T-helper 1 cell treated with Interleukin-12 subunit alpha and Interleukin-12 subunit beta and Interleukin-4 antibody, amounts not matched to agents 30 ng/mL and 1 ng/mL, for 36 hours (primary cell): ENCODE results near the gene RCVRN. TPM values are rescaled to one million over a fixed set of nuclear protein-coding genes. Genes with fewer than 3 reads are reported as not detected.

Experiments
- intact Hi-C: fragments of 100-400 bp; cut with micrococcal nuclease; formaldehyde crosslinking; loops from one replicate; pipeline ENCODE4 v1.15.1; 2024
- total RNA-seq: library from RNA; stranded (reverse); gene quantifications from 2 replicates; pipeline ENCODE4 v1.2.3, GENCODE V29; 2022

The RCVRN gene
- total RNA-seq, 1 donor from 2014 or later = not detected

GRCh38 chr17:9899280-9900043, 5.6 kb downstream of the RCVRN start:
- intact Hi-C loops = no loop called here

DNA sequence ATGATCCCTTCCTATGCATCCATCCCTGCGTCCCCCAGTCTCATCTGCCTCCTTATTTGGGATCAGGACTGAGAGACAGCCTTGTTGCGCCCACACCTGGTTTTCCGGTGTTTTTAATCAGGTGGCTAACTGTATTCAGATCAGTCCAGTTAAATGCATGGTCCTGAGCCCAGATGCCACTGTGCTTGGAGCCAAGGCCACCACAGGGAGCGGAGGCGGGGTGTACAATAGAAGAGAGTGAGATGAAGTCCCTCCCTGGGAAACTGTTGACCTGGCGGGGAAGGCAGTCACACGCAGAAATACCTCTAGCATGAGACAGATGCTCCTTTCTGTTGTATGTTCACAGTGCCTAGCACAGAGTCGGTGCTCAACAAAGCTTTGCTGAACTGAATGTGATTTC, 6.3 kb downstream of the RCVRN start:
- intact Hi-C loops = no loop called here

DNA sequence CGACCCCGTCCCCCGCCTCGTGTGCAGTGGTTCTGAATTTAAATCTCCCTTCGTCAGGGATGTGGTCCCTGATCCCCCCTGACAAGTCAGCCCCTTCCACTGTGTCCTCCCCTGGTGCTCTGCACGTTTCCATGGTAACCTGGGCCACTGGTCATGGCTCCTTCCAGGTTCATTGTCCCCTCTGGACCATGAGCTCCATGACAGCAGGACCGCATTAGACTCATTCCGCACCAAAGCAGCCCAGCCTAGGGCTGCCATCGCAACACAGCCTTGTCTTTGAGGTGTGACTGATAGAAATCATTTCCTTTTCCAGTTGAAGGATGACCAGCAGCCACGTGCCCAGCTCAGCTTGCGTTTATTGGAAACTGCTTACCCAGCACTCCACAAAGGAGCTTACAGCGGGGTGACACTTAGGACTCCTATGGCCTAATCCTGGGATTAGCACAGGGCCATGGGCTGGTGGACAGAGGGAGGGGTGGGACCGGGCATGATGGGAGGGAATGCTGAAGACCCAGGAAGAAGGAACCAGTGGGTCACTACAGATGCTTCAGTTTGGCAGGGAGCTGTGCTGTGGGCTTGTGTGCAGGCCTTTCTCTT, 7.6 kb downstream of the RCVRN start:
- intact Hi-C loops = no loop called here

- intact Hi-C loops = no loop called here
Observed at GRCh38 chr17:9895923-9896322, 9.1 kb downstream of the RCVRN start.

DNA sequence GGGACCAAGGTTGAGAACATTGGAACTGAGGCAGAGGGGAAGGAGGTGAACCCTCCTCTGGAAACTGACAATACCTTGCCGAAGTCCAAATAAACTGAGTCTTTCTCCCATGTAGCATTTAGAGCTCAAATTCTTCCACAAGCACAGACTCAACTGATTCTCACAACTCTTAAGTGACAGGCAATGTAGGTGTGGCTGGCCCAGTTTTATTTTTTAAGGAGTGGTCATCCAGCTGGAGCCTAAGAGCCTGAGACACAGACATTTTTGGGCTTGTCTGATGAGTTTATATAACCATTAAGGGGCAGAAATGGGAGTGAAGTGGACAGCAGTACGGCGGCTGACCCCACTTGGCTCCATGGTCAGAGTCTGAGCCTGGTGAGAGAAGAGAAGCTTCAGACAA, 10.8 kb downstream of the RCVRN start:
- intact Hi-C loops = no loop called here

GRCh38 chr17:9893411-9894012, 11.6 kb downstream of the RCVRN start:
- intact Hi-C loops = no loop called here

GRCh38 chr17:9890124-9890523, 14.9 kb downstream of the RCVRN start:
- intact Hi-C loops = no loop called here

DNA sequence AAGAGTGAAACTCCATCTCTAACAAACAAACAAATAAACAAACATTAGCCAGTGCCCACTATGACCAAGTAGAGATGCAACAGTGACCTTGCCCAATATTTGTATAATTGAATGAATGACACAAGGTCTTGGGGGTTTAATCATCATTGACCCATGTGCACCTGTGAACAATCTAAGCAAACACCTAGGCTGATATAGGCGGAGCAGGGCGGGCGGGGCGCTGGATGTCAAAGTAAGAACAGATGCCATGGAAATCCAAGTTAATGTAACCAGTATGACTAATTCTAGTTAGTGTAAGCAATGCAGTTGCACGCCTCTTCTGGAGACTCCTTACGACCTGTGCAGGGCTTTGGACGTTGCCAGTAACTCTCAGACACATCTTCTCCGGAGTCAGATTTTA, 17.6 kb downstream of the RCVRN start:
- intact Hi-C loops = no loop called here

DNA sequence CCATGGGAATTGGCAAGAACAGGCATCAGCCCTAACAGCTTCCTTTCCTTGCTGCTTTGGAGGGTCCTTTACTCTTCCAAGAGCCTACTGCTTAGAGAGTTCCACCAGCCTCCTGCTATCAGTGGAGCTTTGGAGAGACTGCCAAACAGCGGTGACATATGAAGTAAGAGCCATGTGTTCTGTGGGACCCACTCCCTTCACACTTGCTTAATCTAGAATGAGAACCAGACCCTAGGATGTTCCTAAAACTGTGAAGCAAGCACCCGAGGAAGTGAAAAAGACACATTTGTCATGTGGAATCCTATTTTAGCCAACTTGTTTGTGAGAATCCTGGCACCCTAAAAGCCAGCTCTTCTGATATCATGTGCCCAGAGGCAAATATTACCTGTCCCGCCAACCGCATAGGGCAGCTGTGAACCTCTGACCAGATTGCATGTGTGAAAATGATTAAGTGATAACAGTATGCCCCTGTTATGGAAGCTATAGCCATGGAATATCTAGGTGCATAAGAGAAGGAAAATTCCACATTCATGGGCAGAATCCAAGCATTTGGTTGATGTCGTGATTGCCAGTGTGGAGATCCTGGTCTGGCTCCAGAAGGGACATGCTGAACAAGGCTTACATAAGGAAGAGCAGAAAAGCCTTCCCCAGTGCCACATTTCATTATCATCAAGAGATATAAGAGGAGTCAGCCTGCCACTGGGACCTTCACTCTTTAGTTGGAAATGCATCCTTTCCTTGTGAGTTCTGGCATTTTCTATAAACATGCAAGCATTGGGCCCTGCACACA, 18.7 kb downstream of the RCVRN start:
- intact Hi-C loops = no loop called here

DNA sequence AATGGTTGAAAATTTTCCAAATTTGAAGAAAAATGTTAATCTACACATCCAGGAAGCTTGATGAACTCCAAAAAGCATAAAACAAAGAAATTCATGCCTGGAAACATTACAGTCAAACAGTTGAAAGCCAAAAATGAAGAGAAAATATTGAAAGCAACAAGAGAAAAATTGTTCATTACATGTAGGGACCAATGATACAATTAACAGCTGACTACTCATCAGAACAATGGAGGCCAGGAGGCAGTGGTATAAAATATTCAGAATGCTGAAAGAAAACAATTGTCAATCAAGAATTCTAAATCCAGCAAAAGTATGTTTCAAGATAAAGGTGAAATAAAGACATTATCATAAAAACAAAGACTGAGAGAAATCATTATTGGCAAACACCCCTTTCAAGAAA, 21.6 kb downstream of the RCVRN start:
- intact Hi-C loops = no loop called here

DNA sequence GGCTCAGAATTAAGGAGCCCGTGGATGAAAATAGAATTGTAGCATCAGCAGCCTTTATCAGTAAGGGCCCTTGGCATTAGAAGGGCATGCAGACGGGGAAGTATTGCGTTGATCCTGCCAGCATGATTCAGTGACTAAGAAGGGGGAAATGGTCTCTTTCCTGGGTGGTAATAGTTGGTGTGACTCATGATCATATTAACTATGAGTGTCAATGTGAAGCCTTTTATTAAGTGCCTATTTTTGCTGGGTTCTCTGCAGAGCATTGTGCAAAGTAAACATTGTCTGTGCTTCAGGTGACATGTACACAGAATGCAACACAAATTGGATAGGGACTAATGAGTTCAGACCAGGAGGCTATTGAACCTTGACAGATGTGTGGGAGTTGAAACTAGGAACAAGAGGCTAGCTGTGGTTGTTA, 24.5 kb downstream of the RCVRN start:
- intact Hi-C loops = no loop called here

GRCh38 chr17:9878786-9879525, 26.1 kb downstream of the RCVRN start:
- intact Hi-C loops = no loop called here

- intact Hi-C loops = no loop called here
Observed at GRCh38 chr17:9878356-9878755, 26.7 kb downstream of the RCVRN start.

DNA sequence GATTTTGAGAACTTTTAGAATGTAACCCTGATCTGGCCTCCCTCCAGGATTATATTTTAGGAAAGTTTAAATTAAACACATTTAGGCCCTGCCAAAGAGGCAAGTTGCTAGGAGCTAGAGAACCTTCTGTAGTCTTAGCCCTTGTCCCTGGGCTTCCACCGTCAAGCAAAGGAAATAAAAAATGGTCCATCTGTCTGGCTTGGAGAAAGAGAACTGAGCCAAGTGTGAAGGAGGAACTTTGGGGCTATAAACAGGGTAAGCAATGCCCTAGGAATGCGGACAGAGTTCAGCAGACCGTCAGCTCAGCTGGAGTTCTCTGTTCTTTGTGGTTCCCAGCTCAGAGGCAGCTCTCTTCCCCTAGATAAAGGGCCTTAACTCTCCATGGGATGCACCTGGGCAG, 29.6 kb downstream of the RCVRN start:
- intact Hi-C loops = no loop called here

GRCh38 chr17:9874722-9875121, 30.3 kb downstream of the RCVRN start:
- intact Hi-C loops = no loop called here

- intact Hi-C loops = no loop called here
Observed at GRCh38 chr17:9872852-9873251, 32.2 kb downstream of the RCVRN start.

DNA sequence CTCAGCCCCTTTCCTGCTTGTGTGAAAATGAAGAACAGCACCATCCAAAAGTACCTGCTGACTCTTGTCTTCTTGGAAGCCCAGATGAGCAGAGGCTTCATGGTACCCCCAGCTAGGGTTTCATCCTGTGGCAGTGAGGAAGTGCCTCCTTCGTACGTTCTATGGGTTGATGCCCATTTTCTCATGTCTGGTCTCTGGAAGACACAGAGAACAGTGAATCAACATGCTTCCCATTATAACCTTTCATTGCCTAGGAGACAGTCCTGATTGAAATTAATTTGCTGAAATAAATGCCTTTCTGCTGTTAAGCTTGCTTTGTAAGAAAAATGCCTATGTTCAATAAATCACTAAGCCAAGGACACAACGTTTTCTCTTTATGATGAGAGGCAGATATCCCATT, 36.5 kb downstream of the RCVRN start:
- intact Hi-C loops = no loop called here

- intact Hi-C loops = no loop called here
Observed at GRCh38 chr17:9865586-9865985, 39.5 kb downstream of the RCVRN start.

- intact Hi-C loops = no loop called here
Observed at GRCh38 chr17:9862949-9863348, 42.1 kb downstream of the RCVRN start.

DNA sequence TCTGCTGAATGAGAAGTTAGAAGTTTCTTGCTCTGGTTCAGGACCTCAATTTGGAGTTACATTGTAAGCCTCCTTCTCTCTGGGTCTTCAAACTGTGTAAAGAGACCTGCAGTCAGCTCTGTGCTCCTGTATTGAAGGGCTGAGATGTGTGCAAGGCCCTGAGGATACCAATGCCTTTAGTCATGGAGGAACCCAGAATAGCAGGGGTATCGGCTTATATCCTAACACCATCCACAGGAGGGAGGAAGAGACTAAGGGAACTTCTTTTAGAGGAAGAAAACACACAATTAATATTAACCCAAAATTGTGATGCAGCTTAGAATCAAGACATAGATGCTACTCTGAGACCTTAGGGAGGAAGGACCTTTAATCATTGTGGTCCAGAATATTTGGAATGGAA, 42.9 kb downstream of the RCVRN start:
- intact Hi-C loops = no loop called here

DNA sequence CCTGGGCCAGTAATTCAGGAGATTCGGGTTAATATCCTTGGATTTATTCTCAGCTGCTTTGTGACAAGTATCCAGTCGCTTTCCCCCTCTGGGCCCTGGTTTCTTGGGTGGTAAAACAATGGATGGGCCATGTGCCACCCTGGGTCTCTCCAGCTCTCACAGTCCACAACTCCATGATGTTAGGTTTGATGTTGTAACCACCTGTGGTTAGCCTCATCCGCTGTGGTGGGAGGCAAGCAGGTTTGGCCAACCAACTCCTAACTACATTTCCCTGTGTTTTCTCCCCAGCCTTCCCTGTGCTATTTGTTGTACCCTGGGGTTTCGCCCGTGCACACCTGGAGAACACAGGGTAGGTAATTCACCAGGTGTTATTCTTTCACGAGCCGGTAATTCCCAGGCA, 44.2 kb downstream of the RCVRN start:
- intact Hi-C loops = no loop called here
